ENCODE measurements around the gene ABCA1.

GRCh38 chr9:104927912-104928740 is at the start of gene ABCA1:
- TF ChIP-seq CTCF (conservative IDR thresholded peaks at IDR 0.05) (no peak), ZFX (IDR thresholded peaks at IDR 0.05) (no peak)

All from C4-2B (cell line).